Spinal cord (tissue), 10 donors: ENCODE measurements around the gene NUP62. TPM values are rescaled to one million over a fixed set of nuclear protein-coding genes. Genes with fewer than 3 reads are reported as not detected.

ENCODE experiments used
- DNase-seq, 6 donors: peaks; one replicate each; pipeline versions ENCODE4 v3.0.0 to v3.0.0-alpha.2; 2013 to 2015; ENCODE audit warnings: low spot score in 6 of 6, low read depth in 4 of 6
- H3K27ac ChIP-seq: one replicate; pipeline ENCODE4 v1.5.1; 2013; ENCODE audit warnings: low read depth, low read length, control low read depth
- H3K27me3 ChIP-seq: one replicate; pipeline ENCODE4 v1.6.1; 2013; ENCODE audit warnings: low read length; ENCODE audit not compliant: control insufficient read depth, insufficient read depth
- H3K36me3 ChIP-seq: one replicate; pipeline ENCODE4 v1.6.1; 2013; ENCODE audit warnings: low read length; ENCODE audit not compliant: control insufficient read depth, insufficient read depth
- H3K4me1 ChIP-seq: one replicate; pipeline ENCODE4 v1.6.1; 2013; ENCODE audit warnings: low read length; ENCODE audit not compliant: control insufficient read depth, insufficient read depth
- H3K4me3 ChIP-seq: one replicate; pipeline ENCODE4 v1.5.1; 2013; ENCODE audit warnings: low read depth, low read length, control low read depth
- H3K9me3 ChIP-seq: one replicate; pipeline ENCODE4 v1.6.1; 2013; ENCODE audit warnings: low read length; ENCODE audit not compliant: control insufficient read depth, insufficient read depth
- WGBS: methylation state at CpG from one replicate; pipeline ENCODE4 v1.1.5; 2013; ENCODE audit warnings: missing lambda C conversion rate; ENCODE audit not compliant: insufficient coverage; 5-methylcytosine and 5-hydroxymethylcytosine counted together
- polyA plus RNA-seq, 2 donors: library from polyadenylated mRNA; unstranded; fragments of 120-200 nt; gene quantifications; one replicate each; pipeline ENCODE4 v1.2.1, GENCODE V29; 2013; ENCODE audit not compliant: insufficient read length in 2 of 2
- total RNA-seq, 2 donors: library from RNA; depleted of rRNA in 1 of 2; stranded (reverse); fragments of 120-200 nt in 1 of 2; fragments of >200 nt in 1 of 2; gene quantifications; one replicate each; pipeline versions ENCODE4 v1.2.3 to v1.2.4, GENCODE V29; 2013 to 2014
- donor health status: healthy.

The NUP62 gene
- total and polyA plus RNA-seq, 4 donors = 16.9 to 51.3 (median 44.7) TPM

GRCh38 chr19:49873834-49874233, 55.5 kb downstream of the NUP62 start:
- no peak for DNase-seq
- 95% methylated on average over 8 of the region's 10 CpGs for WGBS
- no peak overlapping the region for H3K4me3 ChIP-seq
- no peaks in the 10 kb centered on the region for H3K9me3 ChIP-seq
- peaks cover 43% of the 10 kb centered on the region for H3K4me1 ChIP-seq
- H3K27ac ChIP-seq = no peak overlapping the region
- H3K36me3 ChIP-seq = peaks cover 53% of the 10 kb centered on the region
- no peaks in the 10 kb centered on the region for H3K27me3 ChIP-seq

- H3K27ac ChIP-seq = no peak overlapping the region
- H3K9me3 ChIP-seq = no peaks in the 10 kb centered on the region
- no peak for DNase-seq
- WGBS = 91% methylated on average over 25 of the region's 29 CpGs
- H3K36me3 ChIP-seq = peaks cover 50% of the 10 kb centered on the region
- H3K27me3 ChIP-seq = no peaks in the 10 kb centered on the region
- no peak overlapping the region for H3K4me3 ChIP-seq
- peaks cover 43% of the 10 kb centered on the region for H3K4me1 ChIP-seq
Observed at GRCh38 chr19:49873129-49873521, 56.2 kb downstream of the NUP62 start.

DNA sequence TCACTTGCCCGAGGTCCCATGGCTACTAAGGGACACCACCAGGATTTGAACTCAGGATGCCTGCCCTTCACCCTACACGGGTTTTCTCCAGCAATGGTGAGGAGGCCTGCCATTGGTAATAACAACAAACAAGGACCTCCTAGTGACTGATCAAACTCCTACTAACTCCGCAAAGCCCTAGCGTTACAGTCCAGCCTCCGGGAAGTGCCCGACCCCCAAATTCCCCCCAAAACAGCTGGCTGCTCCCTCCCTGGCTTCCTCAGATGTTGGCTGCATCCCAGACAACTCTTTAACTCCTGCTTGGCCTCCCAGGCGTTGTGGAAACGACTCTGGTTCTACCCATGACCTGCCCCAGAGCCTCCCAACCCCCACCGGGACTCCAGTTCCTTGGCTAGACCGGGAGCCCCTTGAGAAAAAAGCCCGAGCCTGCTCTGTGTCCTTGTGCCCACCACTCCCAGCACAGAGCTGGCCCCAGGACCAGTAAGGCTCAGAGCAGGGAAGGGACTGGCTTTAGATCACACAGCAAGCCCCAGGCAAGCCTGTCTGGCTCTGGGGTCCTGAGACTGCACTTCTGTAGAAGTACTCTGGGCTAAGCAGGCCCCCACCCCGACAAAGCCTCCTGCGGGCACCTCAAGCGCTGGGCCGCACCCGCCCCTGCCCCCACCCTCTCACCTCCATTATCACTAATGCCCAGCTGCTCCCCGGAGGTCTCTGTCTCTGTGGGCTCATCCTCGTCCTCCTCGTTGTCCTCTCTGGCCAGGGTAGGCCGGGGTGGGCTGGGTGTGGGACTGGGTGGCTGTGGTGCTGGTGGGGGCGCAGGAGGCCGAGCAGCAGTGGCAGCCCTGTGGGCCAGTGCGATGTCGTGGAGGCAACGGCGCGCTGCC, 56.8 kb downstream of the NUP62 start:
- H3K36me3 ChIP-seq = peaks cover 50% of the 10 kb centered on the region
- peaks cover 47% of the 10 kb centered on the region for H3K4me1 ChIP-seq
- H3K27me3 ChIP-seq = no peaks in the 10 kb centered on the region
- 91% methylated on average over 20 of the region's 27 CpGs for WGBS
- H3K4me3 ChIP-seq = no peak overlapping the region
- no peak overlapping the region for H3K27ac ChIP-seq
- no peak for DNase-seq
- no peaks in the 10 kb centered on the region for H3K9me3 ChIP-seq

DNA sequence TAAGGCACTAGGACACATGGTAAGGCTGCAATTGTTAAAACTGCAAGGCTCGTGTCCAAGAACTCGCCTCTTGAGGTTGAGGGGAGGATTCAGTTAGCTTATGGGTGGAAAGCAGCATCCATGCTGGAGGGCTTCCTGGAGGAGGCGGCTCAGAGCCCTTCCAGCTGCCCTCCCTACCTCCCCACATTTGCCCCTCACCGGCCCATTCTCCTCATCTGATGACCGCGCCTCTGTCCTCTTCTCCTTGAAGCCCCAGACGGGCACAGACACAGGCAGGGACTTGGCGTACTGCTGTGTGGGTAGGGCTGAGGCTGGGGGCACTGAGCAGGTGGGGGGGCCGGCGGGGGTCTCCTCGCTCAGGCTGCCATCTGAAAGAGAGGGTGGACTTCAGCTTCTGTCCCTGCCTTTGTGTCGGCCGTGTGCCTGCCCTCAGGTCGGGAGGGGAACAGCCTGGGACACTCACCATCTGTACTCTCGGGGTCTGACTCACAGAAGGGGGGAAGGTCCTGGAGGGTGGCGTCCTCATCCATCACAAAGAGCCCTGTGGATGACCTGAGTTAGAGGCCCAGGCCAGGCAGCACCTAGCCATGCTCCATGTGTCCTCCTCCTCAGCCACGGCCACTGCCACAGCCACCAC, 57.8 kb downstream of the NUP62 start:
- no peaks in the 10 kb centered on the region for H3K9me3 ChIP-seq
- H3K4me1 ChIP-seq = peaks cover 54% of the 10 kb centered on the region
- H3K4me3 ChIP-seq = no peak overlapping the region
- no peak for DNase-seq
- peaks cover 50% of the 10 kb centered on the region for H3K36me3 ChIP-seq
- H3K27me3 ChIP-seq = no peaks in the 10 kb centered on the region
- WGBS = 81% methylated on average over 11 of the region's 17 CpGs
- no peak overlapping the region for H3K27ac ChIP-seq

DNA sequence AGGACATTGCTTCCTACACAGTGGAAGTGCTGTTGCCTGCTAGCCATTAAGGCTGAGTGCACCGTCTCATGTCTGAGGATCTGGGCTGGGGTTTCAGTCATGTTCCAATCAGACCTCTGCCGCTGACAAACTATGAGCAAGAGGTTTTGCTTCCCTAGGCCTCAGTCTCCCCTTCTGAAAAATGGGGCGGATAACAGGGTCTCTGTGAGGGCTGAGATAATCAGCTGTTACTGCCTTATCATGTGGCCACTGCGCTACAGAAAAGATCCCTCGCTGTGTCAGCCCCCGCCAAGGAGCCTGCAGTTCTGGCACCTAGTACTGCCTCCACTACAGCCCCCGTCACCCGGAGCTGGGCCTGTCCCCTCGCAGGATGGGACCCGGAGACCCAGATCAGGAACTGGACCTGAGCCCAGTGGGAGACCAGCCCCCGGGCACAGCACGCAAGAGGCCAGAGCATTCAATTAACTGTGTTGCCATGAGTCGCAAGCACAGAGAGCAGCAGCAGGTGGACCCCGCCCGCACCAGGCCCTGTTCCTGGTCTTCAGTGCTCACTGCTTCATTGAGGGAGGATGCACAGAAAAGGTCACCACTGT, 58.9 kb downstream of the NUP62 start:
- H3K27me3 ChIP-seq = no peaks in the 10 kb centered on the region
- H3K4me3 ChIP-seq = peak overlapping the region; percentile 63
- H3K27ac ChIP-seq = peak overlapping the region; percentile 100
- no peaks in the 10 kb centered on the region for H3K9me3 ChIP-seq
- peaks cover 58% of the 10 kb centered on the region for H3K4me1 ChIP-seq
- no peak for DNase-seq
- H3K36me3 ChIP-seq = peaks cover 54% of the 10 kb centered on the region
- 80% methylated on average over 15 of the region's 15 CpGs for WGBS

GRCh38 chr19:49869484-49870308, 59.6 kb downstream of the NUP62 start:
- peak; percentile 97 to 100 (median 99) for DNase-seq
- no peaks in the 10 kb centered on the region for H3K9me3 ChIP-seq
- H3K4me1 ChIP-seq = peaks cover 59% of the 10 kb centered on the region
- peak overlapping the region; percentile 63 for H3K4me3 ChIP-seq
- peak overlapping the region; percentile 100 for H3K27ac ChIP-seq
- peaks cover 53% of the 10 kb centered on the region for H3K36me3 ChIP-seq
- 1% methylated on average over 66 of the region's 67 CpGs for WGBS
- H3K27me3 ChIP-seq = no peaks in the 10 kb centered on the region

GRCh38 chr19:49869009-49869483, 60.3 kb downstream of the NUP62 start:
- no peak for DNase-seq
- Histone ChIP-seq H3K27ac (peak overlapping the region; percentile 100), H3K4me3 (peak overlapping the region; percentile 63), H3K4me1 (peaks cover 59% of the 10 kb centered on the region), H3K36me3 (peaks cover 53% of the 10 kb centered on the region), H3K9me3 (no peaks in the 10 kb centered on the region), H3K27me3 (no peaks in the 10 kb centered on the region)
- WGBS = 1% methylated on average over 11 of the region's 15 CpGs

DNA sequence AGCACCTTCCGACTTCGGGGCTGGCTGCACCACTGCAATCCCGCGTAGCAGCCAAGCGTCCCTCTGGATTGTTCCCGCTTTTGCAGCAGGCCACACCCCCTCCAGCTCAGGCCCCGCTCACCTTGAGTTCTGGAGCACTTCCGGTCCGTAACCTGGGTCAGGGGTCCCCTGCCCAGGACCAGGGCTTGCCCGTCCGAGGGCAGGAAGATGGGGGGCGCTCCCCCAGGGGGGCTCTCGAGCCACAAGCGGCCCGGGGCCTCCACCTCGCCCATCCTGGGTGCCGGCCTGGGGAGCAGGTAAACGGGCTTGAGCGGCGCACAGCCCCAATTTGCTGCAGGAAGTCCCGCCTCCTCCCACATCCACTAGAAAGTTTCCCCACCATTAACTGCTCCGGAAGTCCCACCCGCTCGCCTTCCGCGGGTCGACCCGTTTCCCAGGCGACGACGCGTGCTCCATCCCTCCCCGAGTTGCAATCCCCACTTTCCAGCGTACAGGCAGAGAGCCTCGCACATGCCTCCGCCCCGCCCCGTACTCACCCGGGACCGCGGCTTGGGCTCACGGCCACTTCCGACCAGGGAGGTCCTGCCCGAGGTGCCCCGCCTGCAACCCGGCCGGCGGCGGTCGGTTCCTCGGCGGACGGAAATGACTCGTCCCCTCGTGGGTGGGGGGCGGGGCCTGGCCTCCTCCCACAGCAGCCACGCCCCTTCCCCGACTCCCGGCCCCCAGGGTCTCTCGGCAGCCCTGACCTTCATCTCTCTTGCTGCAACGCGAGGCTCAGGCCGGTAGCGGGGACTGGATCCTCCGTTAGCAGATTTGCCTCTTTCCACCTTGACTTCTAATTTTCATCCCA, 62.1 kb downstream of the NUP62 start, which contains the start of gene PNKP:
Gene PNKP (minus strand): TSS at position 644 of the 850 bp plus-strand sequence. CDS start 372 bp downstream, at position 272.
- H3K9me3 ChIP-seq = no peaks in the 10 kb centered on the region
- H3K27ac ChIP-seq = peak within 1 kb of the TSS; percentile 100
- H3K4me3 ChIP-seq = peak within 1 kb of the TSS; percentile 96
- peaks cover 66% of the 10 kb centered on the region for H3K4me1 ChIP-seq
- peak; percentile 83 to 98 (median 91) for DNase-seq
- H3K36me3 ChIP-seq = peaks cover 53% of the 10 kb centered on the region
- under 1% methylated on average over 65 of the region's 65 CpGs for WGBS
- H3K27me3 ChIP-seq = no peaks in the 10 kb centered on the region
